Adrenal gland (tissue), 5 donors: ENCODE results near the gene ZXDC.

Experiments
- POLR2A ChIP-seq, 2 donors: fragments of 450-650 bp; IDR thresholded peaks; one replicate each; pipeline ENCODE4 v1.6.1; 2017; ENCODE audit warnings: antibody characterized with exemption in 2 of 2, mild to moderate bottlenecking in 2 of 2, moderate library complexity in 1 of 2
- TF ChIP-seq, protein P1 (sequence below), 6 experiments: fragments of 450-650 bp in 4 of 6; fragments of 200-600 bp in 2 of 6; sonication (generic) in 1 of 6; IDR thresholded peaks; 1 replicate in 5 of 6; 2 replicates in 1 of 6; pipeline versions ENCODE4 v1.5.1 to v1.8.0; 2016 to 2021; ENCODE audit warnings: antibody characterized with exemption in 6 of 6, mild to moderate bottlenecking in 2 of 6, moderate library complexity in 1 of 6
- donor health status: DM: no; HTN: no; CAD: no.

DNA sequence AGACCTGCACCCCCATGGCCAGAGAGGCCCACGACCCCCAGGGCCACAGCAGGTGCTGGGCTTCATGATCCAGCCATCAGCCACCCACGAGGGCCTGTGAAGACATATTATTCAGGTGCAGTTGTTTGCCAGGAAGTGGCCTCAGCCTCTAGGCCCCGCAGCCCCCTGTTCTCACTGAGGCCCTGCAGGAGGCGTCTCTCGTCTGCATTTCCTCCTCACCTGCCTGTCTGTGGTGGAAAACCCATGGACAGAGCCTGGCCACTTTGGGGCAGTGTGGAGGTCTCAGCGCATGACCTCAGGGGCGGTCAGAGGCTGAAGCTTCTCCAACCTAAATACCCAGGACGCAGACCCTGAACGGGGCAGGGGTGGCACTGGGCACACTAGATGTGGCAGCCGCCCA lies 23.2 kb upstream of the ZXDC start:
- TF ChIP-seq, protein P1, sequence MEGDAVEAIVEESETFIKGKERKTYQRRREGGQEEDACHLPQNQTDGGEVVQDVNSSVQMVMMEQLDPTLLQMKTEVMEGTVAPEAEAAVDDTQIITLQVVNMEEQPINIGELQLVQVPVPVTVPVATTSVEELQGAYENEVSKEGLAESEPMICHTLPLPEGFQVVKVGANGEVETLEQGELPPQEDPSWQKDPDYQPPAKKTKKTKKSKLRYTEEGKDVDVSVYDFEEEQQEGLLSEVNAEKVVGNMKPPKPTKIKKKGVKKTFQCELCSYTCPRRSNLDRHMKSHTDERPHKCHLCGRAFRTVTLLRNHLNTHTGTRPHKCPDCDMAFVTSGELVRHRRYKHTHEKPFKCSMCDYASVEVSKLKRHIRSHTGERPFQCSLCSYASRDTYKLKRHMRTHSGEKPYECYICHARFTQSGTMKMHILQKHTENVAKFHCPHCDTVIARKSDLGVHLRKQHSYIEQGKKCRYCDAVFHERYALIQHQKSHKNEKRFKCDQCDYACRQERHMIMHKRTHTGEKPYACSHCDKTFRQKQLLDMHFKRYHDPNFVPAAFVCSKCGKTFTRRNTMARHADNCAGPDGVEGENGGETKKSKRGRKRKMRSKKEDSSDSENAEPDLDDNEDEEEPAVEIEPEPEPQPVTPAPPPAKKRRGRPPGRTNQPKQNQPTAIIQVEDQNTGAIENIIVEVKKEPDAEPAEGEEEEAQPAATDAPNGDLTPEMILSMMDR (IDR thresholded peaks at IDR 0.05) = no peak
- TF ChIP-seq POLR2A (IDR thresholded peaks at IDR 0.05) = no peak
